KG1 (cell line): ENCODE results near the gene BMX.

Experiments
- DNase-seq: peaks from one replicate; lab custom pipeline; 2025; lab: John Stamatoyannopoulos, UW

Gene BMX

DNA sequence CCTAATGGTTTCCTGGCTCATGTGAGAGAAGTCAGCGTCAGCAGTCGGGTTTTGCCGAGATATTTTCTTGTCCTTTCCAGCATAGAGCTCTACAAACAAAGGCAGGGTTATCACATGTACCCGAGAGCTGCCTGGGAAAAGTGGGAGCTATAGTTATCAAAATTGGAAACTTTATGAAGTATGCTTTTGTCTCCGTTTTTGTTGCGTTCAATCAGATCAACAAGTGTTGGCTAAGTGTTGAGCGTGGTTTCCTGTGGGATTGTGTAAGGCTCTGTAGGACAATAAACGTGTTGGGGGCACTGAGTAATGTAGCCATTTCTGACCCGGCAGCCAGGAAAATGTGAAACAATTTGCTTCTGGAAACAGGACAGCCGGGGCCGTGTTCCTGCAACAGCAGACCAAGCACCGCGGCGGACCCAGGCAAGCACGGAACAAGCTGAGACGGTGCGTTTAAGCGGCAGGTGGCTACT is at the start of gene BMX:
TSS of gene BMX (plus strand) at position 311 of the 470 bp plus-strand sequence. CDS start 7,547 bp downstream, outside the sequence.
- no peak for DNase-seq

DNA sequence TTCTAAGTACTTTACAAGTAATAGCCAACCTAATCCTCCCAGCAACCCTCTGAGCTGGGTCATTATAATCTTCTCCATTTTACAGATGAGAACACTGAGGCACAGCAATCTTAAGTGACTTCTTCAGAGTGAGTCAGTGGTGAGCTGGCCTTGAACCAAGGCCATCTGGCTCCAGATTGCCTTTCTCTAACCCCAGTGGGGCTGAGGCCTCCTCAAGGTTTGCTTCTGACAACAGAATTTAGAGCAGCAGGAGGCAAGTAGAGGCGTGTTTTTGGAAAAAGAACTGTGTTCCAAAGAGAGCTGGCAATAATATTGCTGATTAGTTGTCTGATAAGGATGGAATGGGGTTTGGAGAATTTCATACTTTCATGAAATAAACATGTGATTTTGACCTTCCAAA is 48.7 kb upstream of the BMX start:
- no peak for DNase-seq

- no peak for DNase-seq
Observed at GRCh38 chrX:15464704-15465103, 35.9 kb upstream of the BMX start.

GRCh38 chrX:15465347-15465746 is 35.3 kb upstream of the BMX start:
- DNase-seq = no peak

- DNase-seq = no peak
Observed at GRCh38 chrX:15465896-15466651, 34.5 kb upstream of the BMX start.

DNA sequence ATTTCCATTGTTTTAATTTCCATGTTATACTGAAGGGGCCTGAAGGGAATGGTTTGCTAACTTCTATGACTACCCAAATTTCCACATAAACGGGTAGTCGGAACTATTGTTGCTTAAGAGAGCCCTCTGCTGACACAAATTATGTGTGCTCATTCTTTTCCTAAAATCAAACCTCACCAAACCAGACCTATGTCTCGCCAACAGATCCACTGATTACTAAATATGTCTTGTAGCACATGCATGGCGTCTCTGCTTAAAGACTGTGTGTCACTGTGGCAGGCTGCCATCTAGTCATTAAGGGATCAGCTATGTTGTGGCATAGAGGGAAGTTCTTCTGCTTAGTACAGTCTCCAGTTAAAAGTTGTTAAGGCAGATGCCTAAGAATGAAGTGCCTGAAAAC is 32.6 kb upstream of the BMX start:
- peak; percentile 0 for DNase-seq

DNA sequence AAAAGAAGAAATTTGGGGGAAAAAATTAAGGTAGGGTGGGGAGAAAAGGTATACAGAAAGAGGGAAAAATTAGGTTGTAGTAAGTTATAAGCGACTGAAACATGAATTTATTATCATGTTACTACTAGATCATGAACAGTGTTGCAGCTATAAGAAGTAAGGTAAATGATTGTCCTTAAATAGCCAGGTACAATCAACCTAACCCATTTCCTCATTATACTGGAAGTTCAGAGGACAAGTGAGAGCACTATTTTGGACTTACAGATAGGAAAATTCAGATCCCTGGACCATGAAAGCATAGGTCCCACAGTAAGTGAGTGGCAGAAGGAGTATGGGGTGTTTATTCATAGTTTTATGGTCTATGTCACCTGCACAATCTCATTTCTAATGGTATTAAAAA is 31.0 kb upstream of the BMX start:
- no peak for DNase-seq

GRCh38 chrX:15471028-15471427 is 29.6 kb upstream of the BMX start:
- DNase-seq = peak; percentile 0

DNA sequence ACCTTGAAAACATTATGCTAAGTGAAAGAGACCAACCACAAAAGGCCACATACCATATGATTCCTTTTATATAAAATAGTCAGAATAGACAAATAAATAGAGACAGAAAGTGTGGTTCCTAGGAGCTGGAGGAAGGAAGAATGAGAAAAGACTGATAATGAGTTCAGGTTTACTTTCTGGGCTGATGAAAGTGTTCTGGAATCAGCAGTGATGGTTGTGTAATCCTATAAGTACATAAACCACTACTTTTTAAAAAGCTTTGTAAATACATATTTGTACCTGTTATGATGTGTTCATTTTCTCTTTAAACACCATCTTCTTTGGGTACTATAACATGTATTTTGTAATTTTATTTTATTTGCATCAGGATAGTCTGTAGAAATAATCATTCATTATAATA is 28.1 kb upstream of the BMX start:
- DNase-seq = no peak

DNA sequence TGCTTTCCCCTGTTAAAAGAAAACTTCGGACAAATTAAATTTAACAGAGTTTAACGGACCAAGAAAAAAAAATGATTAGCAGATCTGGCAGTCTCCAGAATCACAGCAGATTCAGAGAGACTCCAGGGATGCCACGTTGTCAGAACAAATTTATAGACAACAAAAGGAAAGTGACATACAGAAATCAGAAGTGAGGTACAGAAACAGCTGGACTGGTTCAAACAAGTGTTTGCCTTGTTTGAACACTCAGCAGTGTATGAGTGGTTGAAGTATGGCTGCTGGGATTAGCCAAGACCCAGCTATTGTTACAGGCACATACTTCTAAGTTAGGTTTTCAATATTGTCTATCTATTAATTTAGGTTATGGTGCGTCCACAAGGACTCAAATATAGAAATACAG is 26.6 kb upstream of the BMX start:
- no peak for DNase-seq

GRCh38 chrX:15475021-15475420 is 25.6 kb upstream of the BMX start:
- no peak for DNase-seq

GRCh38 chrX:15475486-15475885 is 25.1 kb upstream of the BMX start:
- DNase-seq = no peak

DNA sequence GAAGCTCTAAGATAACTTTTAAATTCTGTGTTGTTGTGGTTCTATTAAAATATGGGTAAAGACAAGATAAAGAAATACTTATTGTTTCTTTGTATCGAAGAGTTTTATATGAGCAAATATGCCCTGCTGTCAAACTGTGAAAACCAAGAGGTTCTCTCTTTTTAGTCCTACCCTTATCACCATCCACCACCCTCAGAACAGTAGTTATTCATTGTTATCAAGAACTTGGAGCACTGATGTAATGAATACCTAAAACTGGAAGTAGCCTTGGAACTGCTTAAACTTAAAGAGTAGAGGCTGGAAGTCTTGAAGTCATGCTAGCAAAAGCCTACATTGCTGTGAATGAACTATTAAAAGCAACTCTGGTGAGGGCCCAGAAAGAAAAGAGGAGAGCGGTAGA is 16.7 kb upstream of the BMX start:
- no peak for DNase-seq

- DNase-seq = no peak
Observed at GRCh38 chrX:15492469-15492868, 8.1 kb upstream of the BMX start.

GRCh38 chrX:15493118-15493962 is 7.3 kb upstream of the BMX start, which contains the start of gene PIR:
Gene PIR, minus strand, starts transcription at chrX:15493333. Its CDS starts 2,076 bp downstream, at chrX:15491257.
- DNase-seq = peak; percentile 13

GRCh38 chrX:15495801-15496200 is 4.8 kb upstream of the BMX start:
- no peak for DNase-seq

- DNase-seq = no peak
Observed at GRCh38 chrX:15496824-15497223, 3.8 kb upstream of the BMX start.

DNA sequence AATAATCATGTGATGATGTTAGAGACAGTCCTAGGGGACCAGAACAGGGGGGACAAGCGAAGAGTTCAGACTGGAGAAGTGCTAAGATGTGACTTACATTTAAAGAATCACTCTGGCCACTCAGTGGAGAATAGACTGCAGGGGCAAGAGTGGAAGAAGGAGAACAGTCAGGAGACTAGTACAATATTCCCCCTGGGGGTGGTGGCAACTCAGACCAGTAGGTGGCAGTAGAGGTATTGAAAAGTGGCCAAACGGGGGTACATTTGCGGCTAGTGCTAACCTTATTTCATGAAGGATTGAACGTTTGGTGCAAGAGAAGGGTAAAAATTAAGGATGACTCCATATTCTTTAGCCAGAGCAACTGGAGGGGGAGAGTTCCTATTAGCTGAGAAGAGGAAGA is 2.7 kb upstream of the BMX start:
- DNase-seq = peak; percentile 2

DNA sequence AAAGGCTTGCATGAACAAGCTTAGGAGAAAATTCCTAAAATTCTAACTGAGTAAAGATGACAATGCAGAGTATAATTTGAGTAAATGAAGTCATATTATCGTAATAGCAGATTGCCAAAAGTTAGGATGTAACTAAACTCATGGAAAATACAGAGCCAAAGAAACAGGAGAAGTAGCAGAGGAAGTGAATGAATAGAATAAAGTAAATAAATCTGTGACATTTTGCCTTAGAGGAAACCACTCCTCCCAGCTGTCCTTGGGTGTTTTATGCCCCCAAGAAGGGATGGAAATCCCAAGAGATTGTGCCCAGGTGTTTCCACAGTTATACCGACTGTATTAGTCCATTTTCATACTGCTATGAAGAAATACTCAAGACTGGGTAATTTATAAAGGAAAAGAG is 1.9 kb upstream of the BMX start:
- no peak for DNase-seq

DNA sequence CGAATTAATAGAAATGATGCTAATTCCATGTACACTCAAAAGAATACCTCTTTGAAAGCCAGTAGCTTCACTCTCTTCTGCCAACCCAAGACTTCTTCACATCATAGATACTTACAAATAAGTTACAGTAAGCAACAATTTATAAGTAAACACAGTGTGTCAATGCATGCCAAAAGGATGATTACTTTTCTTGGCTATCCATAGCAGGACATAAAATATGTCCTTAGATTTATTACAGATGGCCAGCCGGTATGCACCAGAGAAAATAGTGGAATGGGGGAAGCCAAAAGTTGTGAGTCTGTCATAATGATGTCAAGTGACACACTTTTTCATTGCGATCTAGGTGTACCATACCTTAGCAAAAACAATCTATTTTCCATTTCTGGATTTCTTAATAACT is 631 bp upstream of the BMX start:
- DNase-seq = no peak

- no peak for DNase-seq
Observed at GRCh38 chrX:15501506-15501905, 899 bp downstream of the BMX start.

DNA sequence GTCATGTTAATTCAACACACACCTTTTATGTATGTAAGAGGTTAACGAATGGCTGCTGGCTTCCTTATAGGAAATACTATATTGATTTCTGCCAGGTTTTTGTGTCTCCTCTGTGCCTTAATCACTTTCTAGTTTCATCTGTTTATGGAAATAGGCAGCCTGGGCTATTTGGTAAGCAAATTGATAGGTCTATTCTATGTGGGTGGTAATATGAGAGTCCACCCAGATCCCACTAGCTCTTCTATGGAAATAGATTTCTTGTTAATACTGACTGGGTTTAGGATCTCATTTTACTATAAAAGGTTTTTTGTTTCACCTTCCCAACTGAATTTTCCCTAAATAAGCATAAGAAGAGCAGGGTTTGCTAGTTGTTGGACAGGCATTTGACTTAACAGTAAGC is 4.1 kb downstream of the BMX start:
- no peak for DNase-seq

DNA sequence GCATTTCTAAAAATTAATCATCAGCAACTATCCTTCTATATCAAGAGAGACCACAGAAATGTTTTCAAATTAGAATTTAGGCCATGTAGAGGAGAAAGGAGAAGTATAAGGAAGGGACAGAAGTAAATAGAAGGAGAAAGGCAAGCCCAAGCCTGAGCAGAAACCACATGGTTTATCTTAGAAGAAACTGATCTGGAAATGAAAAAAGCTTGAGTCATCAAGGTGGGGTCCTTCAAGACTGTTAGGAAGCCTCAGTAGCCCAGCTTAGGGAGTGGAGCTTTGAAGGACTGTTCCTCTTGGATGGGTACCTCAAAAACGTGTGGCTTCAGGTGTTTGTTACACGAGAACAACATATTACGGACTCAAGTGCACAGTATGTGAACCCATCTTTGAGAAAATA is 4.5 kb downstream of the BMX start:
- DNase-seq = no peak
